ENCODE data around the gene RXFP1.

RXFP1 gene

GRCh38 chr4:158673633-158674032 is 152.0 kb downstream of the RXFP1 start:
- H3K4me3 ChIP-seq (ENCODE audit: low read depth, low read length), result no peak overlapping the region
- DNase-seq (ENCODE audit: low read depth), result no peak
- TF ChIP-seq, protein P1, sequence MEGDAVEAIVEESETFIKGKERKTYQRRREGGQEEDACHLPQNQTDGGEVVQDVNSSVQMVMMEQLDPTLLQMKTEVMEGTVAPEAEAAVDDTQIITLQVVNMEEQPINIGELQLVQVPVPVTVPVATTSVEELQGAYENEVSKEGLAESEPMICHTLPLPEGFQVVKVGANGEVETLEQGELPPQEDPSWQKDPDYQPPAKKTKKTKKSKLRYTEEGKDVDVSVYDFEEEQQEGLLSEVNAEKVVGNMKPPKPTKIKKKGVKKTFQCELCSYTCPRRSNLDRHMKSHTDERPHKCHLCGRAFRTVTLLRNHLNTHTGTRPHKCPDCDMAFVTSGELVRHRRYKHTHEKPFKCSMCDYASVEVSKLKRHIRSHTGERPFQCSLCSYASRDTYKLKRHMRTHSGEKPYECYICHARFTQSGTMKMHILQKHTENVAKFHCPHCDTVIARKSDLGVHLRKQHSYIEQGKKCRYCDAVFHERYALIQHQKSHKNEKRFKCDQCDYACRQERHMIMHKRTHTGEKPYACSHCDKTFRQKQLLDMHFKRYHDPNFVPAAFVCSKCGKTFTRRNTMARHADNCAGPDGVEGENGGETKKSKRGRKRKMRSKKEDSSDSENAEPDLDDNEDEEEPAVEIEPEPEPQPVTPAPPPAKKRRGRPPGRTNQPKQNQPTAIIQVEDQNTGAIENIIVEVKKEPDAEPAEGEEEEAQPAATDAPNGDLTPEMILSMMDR (IDR thresholded peaks at IDR 0.05; ENCODE audit: low read depth, low read length, missing control alignments), result no peak
- in situ Hi-C loops (cut with HindIII; ENCODE audit: low sequenced_read_pairs), result no loop called here

- in situ Hi-C loops (cut with HindIII; ENCODE audit: low sequenced_read_pairs), result no loop called here
- DNase-seq (ENCODE audit: low read depth), result no peak
- TF ChIP-seq, protein P1 (IDR thresholded peaks at IDR 0.05; ENCODE audit: low read depth, low read length, missing control alignments), result no peak
- H3K4me3 ChIP-seq (ENCODE audit: low read depth, low read length), result no peak overlapping the region
Observed at GRCh38 chr4:158676076-158676475, 154.4 kb downstream of the RXFP1 start.

- no peak for DNase-seq (ENCODE audit: low read depth)
- H3K4me3 ChIP-seq (ENCODE audit: low read depth, low read length), result no peak overlapping the region
- in situ Hi-C loops (cut with HindIII; ENCODE audit: low sequenced_read_pairs), result no loop called here
- TF ChIP-seq, protein P1 (IDR thresholded peaks at IDR 0.05; ENCODE audit: low read depth, low read length, missing control alignments), result no peak
Observed at GRCh38 chr4:158678767-158679166, 157.1 kb downstream of the RXFP1 start.

DNA sequence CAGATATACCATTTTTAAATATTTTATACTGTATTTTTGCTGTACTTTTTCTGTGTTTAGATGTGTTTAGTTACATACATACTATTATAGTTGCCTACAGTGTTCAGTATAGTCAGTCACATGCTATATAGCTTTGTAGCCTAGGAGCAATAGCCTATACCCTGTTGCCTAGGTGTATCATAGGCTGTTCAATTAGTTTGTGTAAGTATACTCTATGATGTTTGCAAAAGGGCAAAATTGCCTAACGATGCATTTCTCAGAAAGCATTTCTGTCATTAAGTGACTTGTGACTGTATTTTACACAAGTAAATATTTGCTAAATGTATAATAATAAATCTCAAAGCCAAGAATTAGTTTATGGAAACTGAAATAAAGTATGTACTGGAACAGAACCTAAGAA is 159.9 kb downstream of the RXFP1 start:
- DNase-seq (ENCODE audit: low read depth), result no peak
- TF ChIP-seq, protein P1 (IDR thresholded peaks at IDR 0.05; ENCODE audit: low read depth, low read length, missing control alignments), result no peak

DNA sequence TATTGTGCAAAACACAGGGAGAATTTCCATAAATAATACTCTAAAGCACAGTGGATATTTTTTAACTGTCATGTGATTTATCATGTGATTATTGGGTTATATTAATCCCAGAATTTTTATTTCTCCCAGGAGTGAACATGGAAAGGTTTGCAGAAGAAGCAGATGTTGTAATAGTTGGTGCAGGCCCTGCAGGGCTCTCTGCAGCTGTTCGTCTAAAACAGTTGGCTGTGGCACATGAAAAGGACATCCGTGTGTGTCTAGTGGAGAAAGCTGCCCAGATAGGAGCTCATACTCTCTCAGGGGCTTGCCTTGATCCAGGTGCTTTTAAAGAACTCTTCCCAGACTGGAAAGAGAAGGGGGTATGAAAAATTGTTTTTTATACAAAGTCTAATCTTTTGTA is 160.4 kb downstream of the RXFP1 start:
- in situ Hi-C loops (cut with HindIII; ENCODE audit: low sequenced_read_pairs), result no loop called here
- DNase-seq (ENCODE audit: low read depth), result no peak
- TF ChIP-seq, protein P1 (IDR thresholded peaks at IDR 0.05; ENCODE audit: low read depth, low read length, missing control alignments), result no peak
- no peak overlapping the region for H3K4me3 ChIP-seq (ENCODE audit: low read depth, low read length)

More for the DNA sequence above, 159.9 kb downstream of the RXFP1 start:
- H3K4me3 ChIP-seq (ENCODE audit: low read depth, low read length), result no peak overlapping the region
- in situ Hi-C loops (cut with HindIII; ENCODE audit: low sequenced_read_pairs), result no loop called here

DNA sequence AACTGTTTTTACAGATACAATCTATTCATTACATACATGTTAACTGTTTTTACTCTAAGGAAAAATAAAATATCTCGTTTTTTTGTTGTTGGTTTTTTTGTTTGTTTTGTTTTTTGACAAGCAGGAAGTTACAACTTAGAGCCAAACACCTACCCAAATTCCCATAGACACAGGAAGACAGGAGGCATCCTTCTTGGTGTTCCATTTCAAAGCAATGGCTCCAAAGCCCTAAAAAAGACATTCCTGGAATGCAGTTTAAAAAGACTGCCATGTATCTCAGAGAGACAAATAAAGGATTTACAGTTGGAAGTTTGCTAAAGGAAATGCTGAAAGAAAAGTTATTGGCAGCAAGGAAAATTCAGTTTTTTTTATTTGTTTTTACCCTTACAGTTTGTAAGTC is 167.1 kb downstream of the RXFP1 start:
- TF ChIP-seq, protein P1 (IDR thresholded peaks at IDR 0.05; ENCODE audit: low read depth, low read length, missing control alignments), result no peak
- H3K4me3 ChIP-seq (ENCODE audit: low read depth, low read length), result no peak overlapping the region
- in situ Hi-C loops (cut with HindIII; ENCODE audit: low sequenced_read_pairs), result no loop called here
- no peak for DNase-seq (ENCODE audit: low read depth)

Data from astrocyte of the cerebellum (primary cell).